ENCODE measurements around the gene ARHGDIG.
A peak's percentile ranks its signal among the peaks of the same experiment; 100 is the strongest.
"Not testable (repeated sequence)": the region's sequence is repeated elsewhere in the genome, so short reads cannot be mapped to it uniquely, and the experiment has no call there.

Gene ARHGDIG

DNA sequence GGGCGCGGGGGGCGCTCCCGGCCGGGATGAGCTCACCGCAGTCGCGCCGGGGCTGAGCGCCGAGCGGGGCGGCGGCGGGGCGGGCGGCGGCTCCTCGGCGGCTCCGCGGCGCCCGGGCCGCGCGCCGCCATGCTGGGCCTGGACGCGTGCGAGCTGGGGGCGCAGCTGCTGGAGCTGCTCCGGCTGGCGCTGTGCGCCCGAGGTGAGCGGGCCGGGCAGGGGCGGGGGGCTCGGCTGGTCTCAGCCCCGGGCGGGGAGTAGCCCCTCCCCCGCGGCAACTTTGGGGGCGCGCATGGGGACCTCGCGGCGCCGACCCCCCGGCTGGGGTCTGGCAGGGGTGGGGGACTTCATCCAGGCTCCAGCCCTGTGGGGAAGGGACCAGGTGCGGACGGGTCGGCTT is at the start of gene ARHGDIG:
Gene ARHGDIG, plus strand, starts transcription at position 40 of the 400 bp plus-strand sequence. Its CDS starts 90 bp downstream, at position 130.
- DNase-seq: no peak

DNA sequence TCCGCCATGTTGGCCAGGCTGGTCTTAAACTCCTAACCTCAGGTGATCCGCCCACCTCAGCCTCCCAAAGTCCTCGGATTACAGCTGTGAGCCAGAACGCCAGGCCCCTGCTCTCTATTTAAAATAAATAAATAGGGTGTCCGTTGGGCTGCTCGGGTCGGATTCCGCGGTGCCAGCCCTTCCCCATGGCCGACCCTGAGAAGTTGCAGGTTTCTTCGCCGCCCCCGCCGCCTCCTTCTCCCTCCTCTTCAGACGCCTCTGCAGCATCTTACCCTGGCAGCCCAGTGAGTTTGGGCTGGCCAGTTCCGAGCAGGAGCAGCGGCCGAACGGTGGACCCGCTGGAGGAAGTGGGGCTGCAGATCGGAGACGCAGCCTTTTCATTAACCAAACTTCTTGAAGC is 49.4 kb upstream of the ARHGDIG start:
- DNase-seq: no peak

- DNase-seq: peak; percentile 84
These were observed 45.7 kb upstream of the ARHGDIG start, which contains the start of gene FAM234A for GRCh38 chr16:234468-235305. Gene FAM234A, plus strand, starts transcription at chr16:234821. Its CDS starts 19,593 bp downstream, at chr16:254414.

GRCh38 chr16:239948-240277 is 40.5 kb upstream of the ARHGDIG start:
- no peak for DNase-seq

- DNase-seq: no peak
These were observed 39.8 kb upstream of the ARHGDIG start for GRCh38 chr16:240559-240958.

GRCh38 chr16:242281-242680 is 38.1 kb upstream of the ARHGDIG start:
- DNase-seq: no peak

GRCh38 chr16:243348-243747 is 37.0 kb upstream of the ARHGDIG start:
- DNase-seq: no peak

DNA sequence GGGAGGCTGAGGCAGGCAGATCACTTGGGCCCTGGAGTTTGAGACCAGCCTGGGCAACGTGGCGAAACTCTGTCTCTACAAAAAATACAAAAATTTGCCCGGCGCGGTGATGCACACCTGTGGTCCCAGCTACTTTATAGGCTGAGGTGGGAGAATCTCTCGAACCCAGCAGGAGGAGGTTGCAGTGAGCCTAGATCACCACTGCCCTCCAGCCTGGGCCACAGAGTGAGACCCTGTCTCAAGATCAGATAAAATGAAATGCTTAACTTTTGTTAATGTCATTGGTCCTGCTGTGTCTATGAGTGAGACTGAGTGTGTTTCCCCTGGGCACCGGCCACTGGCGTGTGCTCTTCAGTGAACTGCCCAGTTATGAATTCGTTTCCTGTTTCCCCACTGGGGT is 35.3 kb upstream of the ARHGDIG start:
- no peak for DNase-seq

GRCh38 chr16:247027-247426 is 33.4 kb upstream of the ARHGDIG start:
- DNase-seq: no peak

DNA sequence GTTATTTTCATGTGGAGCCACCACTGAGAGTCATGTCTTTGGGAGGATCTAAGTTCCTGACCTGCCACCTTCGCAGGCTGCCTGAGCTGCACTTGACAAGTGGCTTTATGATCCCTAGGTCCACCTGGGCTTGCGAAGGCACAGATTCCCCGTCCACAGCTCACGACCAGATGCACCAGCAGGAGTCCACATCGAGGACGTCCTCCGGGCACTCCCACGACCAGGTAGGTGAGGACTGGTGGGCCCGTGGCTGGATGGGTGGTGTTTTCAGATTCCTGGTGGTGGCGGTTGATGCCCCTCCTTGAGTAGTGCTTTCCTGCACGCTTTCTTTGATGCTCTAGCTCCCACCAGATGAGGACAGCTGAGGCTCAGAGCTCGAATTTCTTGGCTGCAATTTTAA is 31.0 kb upstream of the ARHGDIG start:
- DNase-seq: no peak

- DNase-seq: no peak
These were observed 27.7 kb upstream of the ARHGDIG start for GRCh38 chr16:252366-253337.

- no peak for DNase-seq
These were observed 26.6 kb upstream of the ARHGDIG start for GRCh38 chr16:253833-254232.

- no peak for DNase-seq
These were observed 25.9 kb upstream of the ARHGDIG start for GRCh38 chr16:254461-254860.

- DNase-seq: no peak
These were observed 25.2 kb upstream of the ARHGDIG start for GRCh38 chr16:255183-255582.

GRCh38 chr16:258091-258490 is 22.3 kb upstream of the ARHGDIG start:
- DNase-seq: not testable (repeated sequence)

- no peak for DNase-seq
These were observed 21.2 kb upstream of the ARHGDIG start for GRCh38 chr16:259226-259625.

DNA sequence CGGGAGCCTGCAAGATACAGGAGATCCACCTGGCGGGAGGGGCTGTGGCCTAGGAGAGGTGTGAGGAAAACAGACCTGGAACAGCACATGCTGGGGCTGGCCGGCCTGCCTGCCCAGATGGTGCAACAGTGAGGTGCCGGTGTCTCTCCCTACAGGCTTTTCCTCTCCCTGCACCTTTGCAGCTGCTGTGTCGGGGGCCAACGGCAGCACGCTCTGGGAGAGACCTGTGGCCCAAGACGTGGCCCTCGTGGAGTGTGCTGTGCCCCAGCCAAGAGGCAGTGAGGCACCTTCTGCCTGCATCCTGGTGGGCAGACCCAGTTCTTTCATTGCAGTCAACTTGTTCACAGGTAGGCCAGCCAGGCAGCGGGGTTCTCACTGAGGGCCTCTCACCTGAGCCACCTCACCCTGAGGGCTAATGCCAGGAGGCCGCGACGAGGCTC is 20.6 kb upstream of the ARHGDIG start:
- no peak for DNase-seq

- DNase-seq: no peak
These were observed 20.1 kb upstream of the ARHGDIG start for GRCh38 chr16:260326-260725.

DNA sequence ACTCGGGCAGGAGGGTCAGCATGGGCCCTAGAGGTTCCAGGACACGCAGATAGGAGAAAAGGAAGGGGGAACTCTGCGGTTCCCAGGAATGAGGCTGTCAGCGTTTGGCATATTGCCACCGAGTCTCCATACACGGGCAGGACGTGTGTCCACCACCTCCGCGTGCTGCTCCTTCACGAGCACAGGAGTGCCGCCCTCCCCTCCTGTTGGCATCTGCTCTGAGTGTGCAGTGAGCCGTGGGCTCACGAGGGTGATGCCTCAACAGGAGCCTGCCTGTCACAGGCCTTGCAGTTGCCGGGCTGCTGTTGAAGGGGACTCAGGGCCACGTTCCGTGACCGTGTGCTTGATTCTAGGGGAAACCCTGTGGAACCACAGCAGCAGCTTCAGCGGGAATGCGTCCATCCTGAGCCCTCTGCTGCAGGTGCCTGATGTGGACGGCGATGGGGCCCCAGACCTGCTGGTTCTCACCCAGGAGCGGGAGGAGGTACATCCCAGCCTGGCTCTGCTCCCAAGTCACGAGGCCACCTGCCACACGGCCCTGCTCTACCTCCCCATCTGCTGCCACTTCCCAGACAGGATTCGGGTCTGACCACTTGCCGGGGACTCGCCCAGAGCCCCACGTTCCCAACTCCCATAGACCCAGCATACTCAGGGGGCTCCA is 19.2 kb upstream of the ARHGDIG start:
- DNase-seq: no peak

- no peak for DNase-seq
These were observed 18.2 kb upstream of the ARHGDIG start for GRCh38 chr16:262121-262745.

GRCh38 chr16:263182-263774 is 17.1 kb upstream of the ARHGDIG start:
- no peak for DNase-seq

GRCh38 chr16:263944-264343 is 16.4 kb upstream of the ARHGDIG start:
- no peak for DNase-seq

Data from NCI-H1105 (cell line).